Esophagus squamous epithelium (tissue), 5 donors: ENCODE results near the gene HAUS7. TPM values are rescaled to one million over a fixed set of nuclear protein-coding genes. Genes with fewer than 3 reads are reported as not detected.

ENCODE experiments used
- DNase-seq: peaks from one replicate; lab custom pipeline; 2025; lab: John Stamatoyannopoulos, UW
- H3K27ac ChIP-seq, 4 donors: fragments of 200-600 bp; sonication (generic); one replicate each; pipeline ENCODE4 v1.5.1; 2016 to 2019; ENCODE audit warnings: mild to moderate bottlenecking in 1 of 4
- H3K27me3 ChIP-seq, 4 donors: fragments of 200-600 bp; sonication (generic); 1 replicate in 3 of 4; 2 replicates in 1 of 4; pipeline versions ENCODE4 v1.5.1 to v1.6.0; 2017 to 2021; ENCODE audit warnings: antibody characterized with exemption in 1 of 4
- H3K36me3 ChIP-seq, 3 donors: fragments of 200-600 bp; sonication (generic); one replicate each; pipeline ENCODE4 v1.5.1; 2016 to 2019
- H3K4me1 ChIP-seq, 3 donors: fragments of 200-600 bp; sonication (generic); one replicate each; pipeline ENCODE4 v1.5.1; 2017 to 2019
- H3K4me3 ChIP-seq, 4 donors: fragments of 200-600 bp; sonication (generic); 1 replicate in 3 of 4; 2 replicates in 1 of 4; pipeline ENCODE4 v1.5.1; 2016 to 2019; ENCODE audit warnings: mild to moderate bottlenecking in 2 of 4, moderate library complexity in 1 of 4
- H3K9me3 ChIP-seq, 3 donors: fragments of 200-600 bp; sonication (generic); one replicate each; pipeline ENCODE4 v1.5.1; 2016 to 2019
- POLR2A ChIP-seq, 4 donors: fragments of 450-650 bp; IDR thresholded peaks; one replicate each; pipeline ENCODE4 v1.6.1; 2017; ENCODE audit warnings: antibody characterized with exemption in 4 of 4, mild to moderate bottlenecking in 4 of 4, moderate library complexity in 3 of 4
- WGBS, 2 donors: methylation state at CpG; one replicate each; pipeline ENCODE4 v1.1.5; 2018; 5-methylcytosine and 5-hydroxymethylcytosine counted together
- intact Hi-C: fragments of 100-400 bp; cut with DNase I; formaldehyde crosslinking; loops from one replicate; pipeline ENCODE4 v1.15.0; 2022
- total RNA-seq, 4 donors: library from RNA; depleted of rRNA; stranded (reverse); fragments of >200 nt; gene quantifications; one replicate each; pipeline ENCODE4 v1.1.0, GENCODE V29; 2016
- TF ChIP-seq, protein P1 (sequence below), 6 experiments: fragments of 450-650 bp in 4 of 6; fragments of 200-600 bp in 2 of 6; sonication (generic) in 2 of 6; IDR thresholded peaks; one replicate each; pipeline ENCODE4 v1.5.1; 2016 to 2019; ENCODE audit warnings: antibody characterized with exemption in 6 of 6, mild to moderate bottlenecking in 4 of 6, moderate library complexity in 4 of 6
- donor health status: DM: yes; HTN: yes; CAD: no.

HAUS7 gene
- total RNA-seq, 4 donors from 2014 or later = 8.8 to 21.0 (median 12.1) TPM

DNA sequence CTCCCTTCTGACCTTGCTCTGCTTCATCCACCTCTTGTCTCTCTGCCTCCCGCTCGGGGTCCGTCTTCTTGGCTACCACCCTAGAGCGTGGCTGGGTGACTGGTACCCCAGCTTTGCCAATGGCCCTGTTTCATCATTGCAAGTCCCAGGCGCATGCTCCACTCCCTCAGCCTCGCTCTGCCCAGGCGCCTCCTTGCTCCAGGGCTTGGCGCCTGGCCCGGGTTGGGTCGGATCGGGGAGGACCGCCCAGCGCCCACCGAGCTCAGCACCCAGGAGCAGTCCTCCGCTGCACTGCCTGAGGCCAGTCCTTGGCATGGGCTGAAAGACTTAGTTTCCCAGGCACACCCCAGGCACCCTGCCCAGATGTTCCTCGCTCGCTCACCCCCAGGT, 25.0 kb upstream of the HAUS7 start:
- no peaks in the 10 kb centered on the region for H3K36me3 ChIP-seq
- H3K4me1 ChIP-seq = peaks cover 0 to 56% (median 7%) of the 10 kb centered on the region in 3 donors
- peak overlapping the region in 3 of 4 donors; percentile 38 to 64 (median 52) for H3K27ac ChIP-seq
- WGBS, 2 donors = 13 to 58% methylated on average over 8 to 9 of the region's 17 CpGs
- H3K4me3 ChIP-seq = peak overlapping the region in 3 of 4 donors; percentile 26 to 57 (median 30)
- intact Hi-C loops = no loop called here
- H3K27me3 ChIP-seq = peaks cover 0 to 13% (median 0%) of the 10 kb centered on the region in 4 donors
- no peaks in the 10 kb centered on the region for H3K9me3 ChIP-seq
- TF ChIP-seq POLR2A (IDR thresholded peaks at IDR 0.05) = no peak
- TF ChIP-seq, protein P1, sequence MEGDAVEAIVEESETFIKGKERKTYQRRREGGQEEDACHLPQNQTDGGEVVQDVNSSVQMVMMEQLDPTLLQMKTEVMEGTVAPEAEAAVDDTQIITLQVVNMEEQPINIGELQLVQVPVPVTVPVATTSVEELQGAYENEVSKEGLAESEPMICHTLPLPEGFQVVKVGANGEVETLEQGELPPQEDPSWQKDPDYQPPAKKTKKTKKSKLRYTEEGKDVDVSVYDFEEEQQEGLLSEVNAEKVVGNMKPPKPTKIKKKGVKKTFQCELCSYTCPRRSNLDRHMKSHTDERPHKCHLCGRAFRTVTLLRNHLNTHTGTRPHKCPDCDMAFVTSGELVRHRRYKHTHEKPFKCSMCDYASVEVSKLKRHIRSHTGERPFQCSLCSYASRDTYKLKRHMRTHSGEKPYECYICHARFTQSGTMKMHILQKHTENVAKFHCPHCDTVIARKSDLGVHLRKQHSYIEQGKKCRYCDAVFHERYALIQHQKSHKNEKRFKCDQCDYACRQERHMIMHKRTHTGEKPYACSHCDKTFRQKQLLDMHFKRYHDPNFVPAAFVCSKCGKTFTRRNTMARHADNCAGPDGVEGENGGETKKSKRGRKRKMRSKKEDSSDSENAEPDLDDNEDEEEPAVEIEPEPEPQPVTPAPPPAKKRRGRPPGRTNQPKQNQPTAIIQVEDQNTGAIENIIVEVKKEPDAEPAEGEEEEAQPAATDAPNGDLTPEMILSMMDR (IDR thresholded peaks at IDR 0.05) = no peak
- no peak for DNase-seq

DNA sequence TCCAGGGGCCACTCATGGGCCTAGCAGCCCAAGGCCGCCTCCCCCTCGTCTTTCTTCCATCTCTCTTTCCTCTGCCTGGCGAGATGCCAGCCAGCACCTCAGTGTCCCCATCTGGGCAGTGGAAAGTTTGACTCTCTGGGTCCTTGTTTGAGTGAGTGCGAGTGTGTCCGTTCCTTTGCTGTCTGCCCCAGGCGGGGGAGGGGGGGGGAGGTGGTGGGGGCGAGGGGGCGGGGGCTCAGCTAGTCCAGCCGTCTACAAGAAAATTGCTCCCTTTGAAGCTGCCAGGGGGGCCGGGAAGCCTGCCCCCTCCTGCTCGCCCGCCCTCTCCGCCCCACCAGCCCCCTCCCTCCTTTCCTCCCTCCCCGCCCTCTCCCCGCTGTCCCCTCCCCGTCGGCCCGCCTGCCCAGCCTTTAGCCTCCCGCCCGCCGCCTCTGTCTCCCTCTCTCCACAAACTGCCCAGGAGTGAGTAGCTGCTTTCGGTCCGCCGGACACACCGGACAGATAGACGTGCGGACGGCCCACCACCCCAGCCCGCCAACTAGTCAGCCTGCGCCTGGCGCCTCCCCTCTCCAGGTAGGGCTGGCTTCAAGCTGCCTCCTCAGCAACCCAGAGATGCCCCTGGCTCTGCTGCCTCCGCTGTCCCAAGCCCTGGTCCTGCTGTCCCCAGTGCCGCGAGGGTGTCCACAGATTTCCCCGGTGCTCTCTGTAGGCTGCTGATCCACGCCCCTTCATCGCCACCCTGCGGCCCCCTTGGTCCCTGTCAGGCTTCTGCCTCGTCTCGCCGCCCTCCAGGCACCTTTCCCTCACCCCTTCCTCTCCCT, 24.4 kb upstream of the HAUS7 start, which contains the start of gene BGN:
Gene BGN, plus strand, starts transcription at position 440 of the 821 bp plus-strand sequence. CDS start 9,652 bp downstream, outside the sequence.
- 10 to 41% methylated on average over 10 to 11 of the region's 41 CpGs for WGBS, 2 donors
- Histone ChIP-seq H3K36me3 (no peaks in the 10 kb centered on the region), H3K4me1 (peaks cover 0 to 50% (median 6%) of the 10 kb centered on the region in 3 donors), H3K9me3 (no peaks in the 10 kb centered on the region), H3K27ac (peak within 1 kb of the TSS in 3 of 4 donors; percentile 38 to 64 (median 52)), H3K27me3 (peaks cover 0 to 13% (median 0%) of the 10 kb centered on the region in 4 donors), H3K4me3 (peak within 1 kb of the TSS in 3 of 4 donors; percentile 26 to 57 (median 30))
- no peak for TF ChIP-seq POLR2A (IDR thresholded peaks at IDR 0.05)
- TF ChIP-seq, protein P1 (IDR thresholded peaks at IDR 0.05) = peak in 2 of 6 experiments; percentile 18 to 23
- no peak for DNase-seq
- intact Hi-C loops = no loop called here

DNA sequence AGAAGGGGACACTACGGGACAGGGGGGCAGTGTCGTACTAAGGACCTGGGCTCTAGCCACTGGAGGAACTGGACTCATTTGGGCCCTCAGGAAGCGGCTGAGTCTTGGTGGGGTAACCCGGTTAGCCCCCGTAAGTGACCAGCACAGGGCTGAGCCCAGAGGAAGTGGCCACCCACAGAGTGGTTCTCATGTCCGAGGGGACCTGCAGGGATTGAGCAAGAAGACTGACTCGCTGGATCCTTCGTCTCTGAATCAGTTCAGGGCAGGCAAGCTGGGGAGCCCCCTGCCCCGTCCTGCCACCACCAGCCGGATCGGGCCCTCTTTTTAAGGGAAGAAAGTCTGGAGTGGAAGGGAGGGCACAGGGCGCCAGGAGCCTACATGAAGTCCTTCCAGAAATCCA, 23.7 kb upstream of the HAUS7 start:
- no peaks in the 10 kb centered on the region for H3K9me3 ChIP-seq
- H3K4me3 ChIP-seq = peak overlapping the region in 1 of 4 donors; percentile 57
- H3K4me1 ChIP-seq = peaks cover 0 to 45% (median 3%) of the 10 kb centered on the region in 3 donors
- H3K27me3 ChIP-seq = peaks cover 0 to 13% (median 0%) of the 10 kb centered on the region in 4 donors
- TF ChIP-seq POLR2A (IDR thresholded peaks at IDR 0.05) = no peak
- TF ChIP-seq, protein P1 (IDR thresholded peaks at IDR 0.05) = no peak
- 73 to 80% methylated on average over 6 of the region's 12 CpGs for WGBS, 2 donors
- DNase-seq = no peak
- peak overlapping the region in 3 of 4 donors; percentile 38 to 64 (median 52) for H3K27ac ChIP-seq
- no peaks in the 10 kb centered on the region for H3K36me3 ChIP-seq
- intact Hi-C loops = no loop called here

DNA sequence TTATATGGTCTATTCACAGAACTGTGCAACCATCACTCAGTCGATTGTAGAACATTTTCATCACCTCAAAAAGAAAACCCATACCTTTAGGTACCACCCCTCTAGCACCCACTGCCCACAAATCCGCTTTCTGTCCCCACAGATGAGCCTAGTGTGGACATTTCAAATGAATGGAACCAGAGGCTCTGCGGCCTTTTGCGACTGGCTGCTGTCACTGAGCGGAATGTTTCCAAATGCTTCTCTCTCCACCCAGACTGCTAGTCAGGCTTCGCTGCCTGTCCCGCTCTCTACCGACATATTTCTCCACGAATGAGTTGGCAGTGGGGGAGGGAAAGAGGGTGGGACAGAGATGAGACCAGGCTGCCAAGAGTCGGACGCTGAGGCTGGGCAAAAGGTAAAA, 22.7 kb upstream of the HAUS7 start:
- 71 to 91% methylated on average over 9 to 11 of the region's 11 CpGs for WGBS, 2 donors
- TF ChIP-seq, protein P1 (IDR thresholded peaks at IDR 0.05) = no peak
- no peak for TF ChIP-seq POLR2A (IDR thresholded peaks at IDR 0.05)
- DNase-seq = no peak
- H3K4me3 ChIP-seq = no peak overlapping the region
- H3K4me1 ChIP-seq = peaks cover 9 to 53% (median 11%) of the 10 kb centered on the region in 3 donors
- intact Hi-C loops = no loop called here
- H3K27ac ChIP-seq = no peak overlapping the region
- H3K9me3 ChIP-seq = no peaks in the 10 kb centered on the region
- H3K36me3 ChIP-seq = no peaks in the 10 kb centered on the region
- peaks cover 0 to 13% (median 0%) of the 10 kb centered on the region in 4 donors for H3K27me3 ChIP-seq

DNA sequence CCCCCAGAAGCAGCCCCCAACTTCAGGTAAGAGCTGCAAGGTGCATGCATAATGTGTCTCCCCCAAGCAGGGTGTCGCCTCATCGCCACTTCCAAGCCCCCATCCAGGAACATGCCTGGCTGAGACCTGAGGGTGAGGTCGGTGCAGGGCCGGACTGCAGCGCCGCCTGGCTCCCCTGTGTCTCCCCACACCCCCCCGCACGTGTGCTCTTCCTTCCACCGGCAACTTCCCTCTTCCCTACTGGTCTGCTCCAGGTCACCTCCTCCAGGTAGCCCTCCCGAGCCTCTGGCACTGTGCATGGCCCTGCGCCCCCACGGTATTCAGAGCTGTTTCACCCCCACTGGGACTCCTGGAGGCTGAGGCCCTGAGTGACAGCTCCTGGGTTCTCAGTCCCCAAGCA, 22.2 kb upstream of the HAUS7 start:
- Histone ChIP-seq H3K4me3 (no peak overlapping the region), H3K9me3 (no peaks in the 10 kb centered on the region), H3K27me3 (peaks cover 0 to 13% (median 0%) of the 10 kb centered on the region in 4 donors), H3K4me1 (peaks cover 10 to 58% (median 12%) of the 10 kb centered on the region in 3 donors), H3K36me3 (no peaks in the 10 kb centered on the region), H3K27ac (no peak overlapping the region)
- no CpG with 5 or more reads among the region's 12 CpGs for WGBS, 2 donors
- no peak for DNase-seq
- TF ChIP-seq, protein P1 (IDR thresholded peaks at IDR 0.05) = no peak
- TF ChIP-seq POLR2A (IDR thresholded peaks at IDR 0.05) = no peak
- intact Hi-C loops = no loop called here
